Measurements from ENCODE around the gene OLIG2. TPM values are rescaled to one million over a fixed set of nuclear protein-coding genes. Genes with fewer than 3 reads are reported as not detected.

OLIG2 gene
- total RNA-seq, 1 donor from 2014 or later = not detected

GRCh38 chr21:33008333-33009051, 17.2 kb upstream of the OLIG2 start:
- H3K9me3 ChIP-seq = no peaks in the 10 kb centered on the region
- H3K27me3 ChIP-seq (ENCODE audit: low read depth) = peaks cover 13% of the 10 kb centered on the region
- no peaks in the 10 kb centered on the region for H3K4me1 ChIP-seq
- DNase-seq (no peak), ATAC-seq (no peak)
- no peaks in the 10 kb centered on the region for H3K36me3 ChIP-seq
- TF ChIP-seq CTCF (IDR thresholded peaks at IDR 0.05) = no peak
- no peak overlapping the region for H3K4me3 ChIP-seq
- no peak overlapping the region for H3K27ac ChIP-seq
- intact Hi-C loops (cut with DNase I) = no loop called here

GRCh38 chr21:33010931-33011330, 14.8 kb upstream of the OLIG2 start:
- TF ChIP-seq CTCF (IDR thresholded peaks at IDR 0.05) = no peak
- H3K27ac ChIP-seq = no peak overlapping the region
- intact Hi-C loops (cut with DNase I) = no loop called here
- H3K36me3 ChIP-seq = no peaks in the 10 kb centered on the region
- no peak overlapping the region for H3K4me3 ChIP-seq
- H3K4me1 ChIP-seq = no peaks in the 10 kb centered on the region
- no peaks in the 10 kb centered on the region for H3K9me3 ChIP-seq
- no peak for ATAC-seq
- peaks cover 35% of the 10 kb centered on the region for H3K27me3 ChIP-seq (ENCODE audit: low read depth)
- DNase-seq = no peak

DNA sequence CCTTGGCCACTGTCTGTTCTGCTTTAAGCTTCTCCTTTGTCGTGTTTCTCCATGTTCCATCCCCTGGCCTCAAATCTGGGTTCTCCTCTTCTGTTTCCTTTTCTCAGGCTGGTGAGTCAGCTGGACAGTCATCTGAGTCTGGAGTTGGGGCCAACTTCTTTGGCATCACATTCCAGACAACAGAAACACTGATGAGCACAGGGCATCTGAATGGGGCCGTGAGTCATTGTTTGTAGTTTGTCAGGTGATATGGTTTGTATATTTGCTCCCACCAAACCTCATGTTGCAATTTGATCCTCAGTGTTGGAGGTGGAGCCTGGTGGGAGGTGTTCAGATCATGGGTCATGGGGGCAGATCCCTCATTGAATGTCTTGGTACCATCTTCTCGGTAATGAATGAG, 14.3 kb upstream of the OLIG2 start:
- TF ChIP-seq CTCF (IDR thresholded peaks at IDR 0.05) = no peak
- intact Hi-C loops (cut with DNase I) = no loop called here
- Histone ChIP-seq H3K4me1 (no peaks in the 10 kb centered on the region), H3K4me3 (no peak overlapping the region), H3K27me3 (ENCODE audit: low read depth) (peaks cover 40% of the 10 kb centered on the region), H3K36me3 (no peaks in the 10 kb centered on the region), H3K9me3 (no peaks in the 10 kb centered on the region), H3K27ac (no peak overlapping the region)
- ATAC-seq (peak; percentile 48 to 53), DNase-seq (no peak)

GRCh38 chr21:33013626-33014025, 12.1 kb upstream of the OLIG2 start:
- Histone ChIP-seq H3K9me3 (no peaks in the 10 kb centered on the region), H3K4me1 (no peaks in the 10 kb centered on the region), H3K4me3 (no peak overlapping the region), H3K27ac (no peak overlapping the region), H3K27me3 (ENCODE audit: low read depth) (peaks cover 60% of the 10 kb centered on the region), H3K36me3 (no peaks in the 10 kb centered on the region)
- no peak for DNase-seq
- no peak for TF ChIP-seq CTCF (IDR thresholded peaks at IDR 0.05)
- intact Hi-C loops (cut with DNase I) = no loop called here
- ATAC-seq = no peak

- H3K9me3 ChIP-seq = no peaks in the 10 kb centered on the region
- H3K4me3 ChIP-seq = no peak overlapping the region
- DNase-seq (no peak), ATAC-seq (no peak)
- H3K4me1 ChIP-seq = peaks cover under 1% of the 10 kb centered on the region
- H3K36me3 ChIP-seq = no peaks in the 10 kb centered on the region
- no peak overlapping the region for H3K27ac ChIP-seq
- intact Hi-C loops (cut with DNase I) = no loop called here
- H3K27me3 ChIP-seq (ENCODE audit: low read depth) = peaks cover 67% of the 10 kb centered on the region
- no peak for TF ChIP-seq CTCF (IDR thresholded peaks at IDR 0.05)
Observed at GRCh38 chr21:33014331-33014730, 11.4 kb upstream of the OLIG2 start.

All from lower lobe of right lung (tissue), 2 donors.